ENCODE measurements around the gene MBD4. TPM values are rescaled to one million over a fixed set of nuclear protein-coding genes. Genes with fewer than 3 reads are reported as not detected.

Gene MBD4
- total RNA-seq, 1 experiment from 2014 or later: 36.9 TPM

- H3K9me3 Mint-ChIP-seq: no peaks in the 10 kb centered on the region
- no peak for ATAC-seq
- no peak overlapping the region for H3K27ac Mint-ChIP-seq
- no peak for DNase-seq (ENCODE audit: low spot score)
- ChIA-PET POLR2A (no interaction called here), CTCF (no interaction called here)
- no peak for TF ChIP-seq FOXJ3 (CRISPR knock-in tag; IDR thresholded peaks at IDR 0.05; ENCODE audit: borderline replicate concordance)
- TF ChIP-seq FOXK1 (CRISPR knock-in tag; IDR thresholded peaks at IDR 0.05): no peak
- no peak for TF ChIP-seq ATF6 (CRISPR knock-in tag; IDR thresholded peaks at IDR 0.05)
- TF ChIP-seq TEAD1 (CRISPR knock-in tag; IDR thresholded peaks at IDR 0.05): no peak
- no peak for TF ChIP-seq NFATC4 (CRISPR knock-in tag; IDR thresholded peaks at IDR 0.05)
- TF ChIP-seq MLX (CRISPR knock-in tag; IDR thresholded peaks at IDR 0.05): no peak
- no peak for TF ChIP-seq PRRX2 (CRISPR knock-in tag; IDR thresholded peaks at IDR 0.05)
- TF ChIP-seq FOXP1 (CRISPR knock-in tag; IDR thresholded peaks at IDR 0.05; ENCODE audit: borderline replicate concordance): no peak
- TF ChIP-seq ZMAT4 (CRISPR knock-in tag; IDR thresholded peaks at IDR 0.05): no peak
- no peak for TF ChIP-seq HMGXB4 (CRISPR knock-in tag; IDR thresholded peaks at IDR 0.05)
- TF ChIP-seq RELA (CRISPR knock-in tag; IDR thresholded peaks at IDR 0.05; ENCODE audit: borderline replicate concordance): no peak
- no peak for TF ChIP-seq CDX4 (CRISPR knock-in tag; IDR thresholded peaks at IDR 0.05; ENCODE audit: borderline replicate concordance)
- no peak for TF ChIP-seq SOX15 (CRISPR knock-in tag; IDR thresholded peaks at IDR 0.05)
- TF ChIP-seq OVOL2 (CRISPR knock-in tag; IDR thresholded peaks at IDR 0.05; ENCODE audit: borderline replicate concordance): no peak
- no peak for TF ChIP-seq USF2 (CRISPR knock-in tag; IDR thresholded peaks at IDR 0.05)
- TF ChIP-seq NFE2L1 (CRISPR knock-in tag; IDR thresholded peaks at IDR 0.05): no peak
- no peak for TF ChIP-seq CBFB (CRISPR knock-in tag; IDR thresholded peaks at IDR 0.05; ENCODE audit: low read depth)
- no peak for TF ChIP-seq ZNF138 (CRISPR knock-in tag; conservative IDR thresholded peaks at IDR 0.05)
- H3K36me3 Mint-ChIP-seq: peaks cover 12% of the 10 kb centered on the region
- no peak overlapping the region for H3K4me3 Mint-ChIP-seq
- H3K27me3 Mint-ChIP-seq (ENCODE audit: low read depth): no peaks in the 10 kb centered on the region
- H3K4me1 Mint-ChIP-seq: no peaks in the 10 kb centered on the region
Observed at GRCh38 chr3:129473067-129473768, 33.5 kb upstream of the MBD4 start.

GRCh38 chr3:129470861-129471260, 31.1 kb upstream of the MBD4 start:
- DNase-seq (ENCODE audit: low spot score) (no peak), ATAC-seq (no peak)
- Mint-ChIP-seq H3K4me1 (no peaks in the 10 kb centered on the region), H3K4me3 (no peak overlapping the region), H3K27me3 (ENCODE audit: low read depth) (no peaks in the 10 kb centered on the region), H3K9me3 (no peaks in the 10 kb centered on the region), H3K36me3 (peaks cover 5% of the 10 kb centered on the region), H3K27ac (no peak overlapping the region)
- ChIA-PET CTCF (interaction anchor here (1.7 kb wide), 1 partner anchor 19 kb away, joined by 5 read pairs; no protein-coding TSS in a partner anchor), POLR2A (no interaction called here)
- TF ChIP-seq RORB (CRISPR knock-in tag; IDR thresholded peaks at IDR 0.05): no peak
- no peak for TF ChIP-seq MAX (CRISPR knock-in tag; IDR thresholded peaks at IDR 0.05)
- TF ChIP-seq CDX4 (CRISPR knock-in tag; IDR thresholded peaks at IDR 0.05; ENCODE audit: borderline replicate concordance): no peak
- TF ChIP-seq JAZF1 (CRISPR knock-in tag; IDR thresholded peaks at IDR 0.05): no peak
- no peak for TF ChIP-seq FOXP4 (CRISPR knock-in tag; IDR thresholded peaks at IDR 0.05)
